PC-3 (cell line): ENCODE measurements around the gene TGFBI. TPM values are rescaled to one million over a fixed set of nuclear protein-coding genes. Genes with fewer than 3 reads are reported as not detected.

Experiments used
- ATAC-seq: fragments of 200-7000 bp; cut with Tn5 transposase; 2 replicates; pipeline ENCODE4 v1.9.1; 2020; ENCODE audit warnings: mild to moderate bottlenecking, moderate library complexity
- BruUV-seq: library from RNA; stranded (reverse); fragments of 400-500 nt; replicated peaks from 2 replicates; lab custom pipeline; 2021; lab: Mats Ljungman, UMichigan
- CTCF ChIA-PET: fragments of 300-600 bp; sonication (Branson Sonifier 250); formaldehyde crosslinking; loops from one replicate; lab custom pipeline; 2022; ENCODE audit warnings: antibody characterized with exemption; lab: Charles Lee
- POLR2A ChIA-PET: fragments of 300-600 bp; sonication (Branson Sonifier 250); formaldehyde crosslinking; loops from one replicate; lab custom pipeline; 2022; ENCODE audit warnings: antibody characterized with exemption; ENCODE audit not compliant: unreplicated experiment; lab: Charles Lee
- DNase-seq: peaks from one replicate; pipeline ENCODE4 v3.0.0-alpha.2; 2015
- H2AFZ ChIP-seq: fragments of 300-600 bp; sonication (generic); 2 replicates; pipeline ENCODE4 v1.6.0; 2016; ENCODE audit warnings: antibody characterized with exemption, low read length
- H3F3A ChIP-seq: fragments of 300-600 bp; sonication (generic); one replicate; pipeline ENCODE4 v1.6.0; 2017; ENCODE audit warnings: antibody characterized with exemption, low read length, control low read depth, mild to moderate bottlenecking; ENCODE audit not compliant: unreplicated experiment
- H3K27ac ChIP-seq: fragments of 300-600 bp; sonication (generic); 2 replicates; pipeline ENCODE4 v1.5.1; 2016; ENCODE audit warnings: mild to moderate bottlenecking, low read length
- H3K27me3 ChIP-seq: fragments of 300-600 bp; sonication (generic); 2 replicates; pipeline ENCODE4 v1.6.1; 2016; ENCODE audit warnings: low read length, mixed read lengths
- H3K36me3 ChIP-seq: fragments of 300-600 bp; sonication (generic); 2 replicates; pipeline ENCODE4 v1.6.1; 2016; ENCODE audit warnings: low read depth, mixed run types, low read length, mixed read lengths
- H3K4me1 ChIP-seq: fragments of 300-600 bp; sonication (generic); 2 replicates; pipeline ENCODE4 v1.5.1; 2016; ENCODE audit warnings: low read length; ENCODE audit not compliant: insufficient read depth
- H3K4me2 ChIP-seq: fragments of 300-600 bp; sonication (generic); 2 replicates; pipeline ENCODE4 v1.6.0; 2016; ENCODE audit warnings: low read length
- H3K4me3 ChIP-seq: fragments of 300-600 bp; sonication (generic); 2 replicates; pipeline ENCODE4 v1.5.1; 2016; ENCODE audit warnings: mild to moderate bottlenecking, low read length, mixed read lengths
- H3K79me2 ChIP-seq: fragments of 300-600 bp; sonication (generic); 2 replicates; pipeline ENCODE4 v1.6.1; 2017; ENCODE audit warnings: low read length, mixed read lengths
- H3K9ac ChIP-seq: fragments of 300-600 bp; sonication (generic); 2 replicates; pipeline ENCODE4 v1.6.0; 2016; ENCODE audit warnings: mild to moderate bottlenecking, low read length
- H3K9me2 ChIP-seq: fragments of 300-600 bp; sonication (generic); replicated peaks from 2 replicates; pipeline ENCODE4 v1.6.1; 2016; ENCODE audit warnings: mixed run types, low read length, mixed read lengths
- H3K9me3 ChIP-seq: fragments of 300-600 bp; sonication (generic); 2 replicates; pipeline ENCODE4 v1.6.1; 2016; ENCODE audit warnings: low read length, mixed read lengths
- H4K20me1 ChIP-seq: fragments of 300-600 bp; sonication (generic); 2 replicates; pipeline ENCODE4 v1.6.1; 2016; ENCODE audit warnings: low read length, mixed read lengths
- EZH2 ChIP-seq: fragments of 300-600 bp; sonication (generic); IDR thresholded peaks from one replicate; pipeline ENCODE4 v1.6.1; 2017; ENCODE audit warnings: antibody characterized with exemption, mild to moderate bottlenecking, low read length; ENCODE audit not compliant: unreplicated experiment
- EZH2phosphoT487 ChIP-seq: fragments of 300-600 bp; sonication (generic); IDR thresholded peaks from 2 replicates; pipeline ENCODE4 v1.6.1; 2018; ENCODE audit warnings: mild to moderate bottlenecking, antibody characterized with exemption, low read length, borderline replicate concordance
- intact Hi-C: fragments of 100-400 bp; cut with micrococcal nuclease; formaldehyde crosslinking; loops from 2 replicates; pipeline ENCODE4 v1.9.0; 2023
- total RNA-seq: library from RNA; depleted of rRNA; stranded (reverse); fragments of >200 nt; gene quantifications from 2 replicates; pipeline ENCODE4 v1.2.3, GENCODE V29; 2014
- TF ChIP-seq, protein P1 (sequence below): fragments of 300-600 bp; sonication (generic); conservative IDR thresholded peaks from 2 replicates; pipeline ENCODE4 v1.5.1; 2017; ENCODE audit warnings: antibody characterized with exemption, low read depth, mild to moderate bottlenecking, low read length

TGFBI gene
- total RNA-seq, 1 experiment from 2014 or later = 4.8 TPM

DNA sequence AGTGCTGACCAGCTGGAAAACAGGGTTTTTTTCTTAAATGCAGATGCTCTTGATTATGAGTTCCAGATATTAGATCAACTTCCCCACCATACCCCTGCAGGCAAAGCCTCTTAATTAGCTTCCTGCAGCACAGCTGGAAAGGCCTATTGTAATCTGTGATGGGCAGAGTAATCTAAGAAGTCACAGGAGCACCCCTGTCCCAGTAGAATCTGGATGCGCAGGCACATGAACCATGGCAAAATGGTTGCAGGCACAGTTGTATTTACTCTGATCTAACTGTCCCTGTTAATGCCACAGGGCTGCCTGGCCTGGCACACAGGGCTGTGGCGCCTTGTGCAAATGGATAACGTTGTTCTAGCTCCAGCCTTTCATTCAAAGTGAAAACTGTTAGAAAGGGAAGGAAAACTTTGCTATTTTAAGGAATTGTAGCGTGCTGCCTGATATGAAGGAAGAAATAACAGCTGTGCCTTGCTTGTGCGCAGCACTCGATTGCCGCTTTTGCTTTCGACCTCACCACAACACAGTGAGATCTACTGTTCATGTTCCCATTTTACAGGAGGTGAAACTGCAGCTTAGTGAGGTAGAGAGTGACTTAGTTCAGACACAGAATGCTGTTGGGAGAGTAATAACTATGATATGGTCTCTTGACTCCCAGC, 2.3 kb downstream of the TGFBI start:
- Histone ChIP-seq H3K4me1 (peaks cover 20% of the 10 kb centered on the region), H3K36me3 (no peaks in the 10 kb centered on the region), H3K79me2 (no peaks in the 10 kb centered on the region), H3K9me3 (no peaks in the 10 kb centered on the region), H3K9ac (no peak overlapping the region), H3F3A (no peaks in the 10 kb centered on the region), H3K27ac (no peak overlapping the region), H2AFZ (no peak overlapping the region), H3K9me2 (no peaks in the 10 kb centered on the region), H4K20me1 (no peaks in the 10 kb centered on the region), H3K27me3 (peaks cover 4% of the 10 kb centered on the region), H3K4me3 (no peak overlapping the region), H3K4me2 (no peak overlapping the region)
- DNase-seq (no peak), ATAC-seq (no peak)
- intact Hi-C loops = no loop called here
- BruUV-seq = no TSS peak
- CTCF ChIA-PET = no interaction called here
- POLR2A ChIA-PET = no interaction called here
- TF ChIP-seq EZH2 = no peak
- no peak for TF ChIP-seq EZH2phosphoT487
- TF ChIP-seq, protein P1, sequence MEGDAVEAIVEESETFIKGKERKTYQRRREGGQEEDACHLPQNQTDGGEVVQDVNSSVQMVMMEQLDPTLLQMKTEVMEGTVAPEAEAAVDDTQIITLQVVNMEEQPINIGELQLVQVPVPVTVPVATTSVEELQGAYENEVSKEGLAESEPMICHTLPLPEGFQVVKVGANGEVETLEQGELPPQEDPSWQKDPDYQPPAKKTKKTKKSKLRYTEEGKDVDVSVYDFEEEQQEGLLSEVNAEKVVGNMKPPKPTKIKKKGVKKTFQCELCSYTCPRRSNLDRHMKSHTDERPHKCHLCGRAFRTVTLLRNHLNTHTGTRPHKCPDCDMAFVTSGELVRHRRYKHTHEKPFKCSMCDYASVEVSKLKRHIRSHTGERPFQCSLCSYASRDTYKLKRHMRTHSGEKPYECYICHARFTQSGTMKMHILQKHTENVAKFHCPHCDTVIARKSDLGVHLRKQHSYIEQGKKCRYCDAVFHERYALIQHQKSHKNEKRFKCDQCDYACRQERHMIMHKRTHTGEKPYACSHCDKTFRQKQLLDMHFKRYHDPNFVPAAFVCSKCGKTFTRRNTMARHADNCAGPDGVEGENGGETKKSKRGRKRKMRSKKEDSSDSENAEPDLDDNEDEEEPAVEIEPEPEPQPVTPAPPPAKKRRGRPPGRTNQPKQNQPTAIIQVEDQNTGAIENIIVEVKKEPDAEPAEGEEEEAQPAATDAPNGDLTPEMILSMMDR = no peak

DNA sequence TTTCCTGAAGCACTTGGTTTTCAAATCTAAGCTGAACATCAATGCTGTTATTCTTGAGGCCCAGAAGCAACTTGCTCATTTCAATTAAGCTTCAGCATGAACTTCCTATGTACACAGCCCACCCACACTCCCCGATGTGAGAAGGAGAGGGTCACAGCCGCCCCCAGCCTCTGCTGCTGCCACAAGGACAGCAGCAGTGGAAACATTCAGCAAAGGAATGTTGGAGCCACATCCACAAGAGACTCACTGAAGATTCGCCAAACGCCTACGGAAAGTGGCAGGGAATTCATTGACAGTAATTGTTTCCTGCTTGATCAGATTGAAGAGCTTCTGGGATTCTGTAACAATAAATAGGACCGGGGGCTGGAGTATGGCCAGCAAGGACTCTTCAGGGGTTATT, 2.9 kb downstream of the TGFBI start:
- intact Hi-C loops = no loop called here
- no peak overlapping the region for H3K27ac ChIP-seq

DNA sequence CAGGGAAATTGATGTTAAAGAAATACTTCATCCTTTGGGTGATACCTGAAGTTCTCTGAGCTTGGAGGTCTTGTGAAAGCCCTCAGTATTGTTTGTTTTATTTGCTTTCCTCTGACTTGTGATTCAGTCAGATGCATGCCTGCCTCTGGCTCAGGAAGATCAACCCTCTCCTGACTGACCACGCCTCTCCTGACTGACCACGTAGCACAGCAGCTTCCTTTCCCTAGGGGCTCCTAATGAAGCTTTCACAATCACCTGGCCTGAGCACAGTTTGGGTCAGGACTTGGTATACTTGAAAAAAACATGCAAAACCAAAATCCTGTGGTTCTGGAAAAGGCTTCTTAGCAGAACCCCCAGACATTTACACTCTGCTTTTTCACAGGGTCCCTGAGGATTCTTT, 3.8 kb downstream of the TGFBI start:
- Histone ChIP-seq H3K79me2 (no peaks in the 10 kb centered on the region), H3K4me1 (peaks cover 34% of the 10 kb centered on the region)
- CTCF ChIA-PET = no interaction called here

More for the DNA sequence above, 2.9 kb downstream of the TGFBI start:
- POLR2A ChIA-PET = no interaction called here
- CTCF ChIA-PET = no interaction called here
- ATAC-seq = no peak
- Histone ChIP-seq H3K36me3 (no peaks in the 10 kb centered on the region), H3K9me2 (no peaks in the 10 kb centered on the region), H3K4me1 (peaks cover 26% of the 10 kb centered on the region), H3K79me2 (no peaks in the 10 kb centered on the region), H3K9me3 (no peaks in the 10 kb centered on the region), H2AFZ (no peak overlapping the region), H4K20me1 (no peaks in the 10 kb centered on the region), H3K9ac (no peak overlapping the region), H3K4me2 (no peak overlapping the region), H3F3A (no peaks in the 10 kb centered on the region), H3K4me3 (no peak overlapping the region), H3K27me3 (peaks cover 4% of the 10 kb centered on the region)
- no TSS peak for BruUV-seq
- no peak for TF ChIP-seq EZH2phosphoT487
- TF ChIP-seq, protein P1 = no peak
- no peak for TF ChIP-seq EZH2
- no peak for DNase-seq

More for the DNA sequence above, 3.8 kb downstream of the TGFBI start:
- H3F3A ChIP-seq = no peaks in the 10 kb centered on the region
- no TSS peak for BruUV-seq
- peak; percentile 17; the same call in 1 of the 2 replicates for ATAC-seq
- H3K9me2 ChIP-seq = no peaks in the 10 kb centered on the region
- no peaks in the 10 kb centered on the region for H3K36me3 ChIP-seq
- H3K27ac ChIP-seq = no peak overlapping the region
- H3K9me3 ChIP-seq = no peaks in the 10 kb centered on the region
- H2AFZ ChIP-seq = no peak overlapping the region
- H4K20me1 ChIP-seq = no peaks in the 10 kb centered on the region
- TF ChIP-seq EZH2 = no peak
- TF ChIP-seq, protein P1 = no peak
- TF ChIP-seq EZH2phosphoT487 = no peak
- H3K9ac ChIP-seq = no peak overlapping the region
- no peak overlapping the region for H3K4me2 ChIP-seq
- intact Hi-C loops = no loop called here
- POLR2A ChIA-PET = no interaction called here
- peaks cover 4% of the 10 kb centered on the region for H3K27me3 ChIP-seq
- no peak overlapping the region for H3K4me3 ChIP-seq
- peak; percentile 74 for DNase-seq
